Ovary (tissue), 9 donors: ENCODE data around the gene HORMAD2. TPM values are rescaled to one million over a fixed set of nuclear protein-coding genes. Genes with fewer than 3 reads are reported as not detected.

Source experiments
- DNase-seq, 5 donors: peaks; one replicate each; pipeline ENCODE4 v3.0.0-alpha.2; 2019 to 2020
- H3K27ac ChIP-seq, 2 donors: fragments of 200-600 bp; one replicate each; pipeline versions ENCODE4 v1.5.1 to v1.8.0; 2019 to 2022
- H3K27me3 ChIP-seq: fragments of 200-600 bp; one replicate; pipeline ENCODE4 v1.8.0; 2022
- H3K36me3 ChIP-seq: fragments of 200-600 bp; sonication (generic); one replicate; pipeline ENCODE4 v1.5.1; 2019
- H3K4me1 ChIP-seq: one replicate; pipeline ENCODE4 v1.8.1; 2013; ENCODE audit warnings: mild to moderate bottlenecking, moderate library complexity; ENCODE audit not compliant: insufficient read depth
- H3K4me3 ChIP-seq: fragments of 200-600 bp; sonication (generic); one replicate; pipeline ENCODE4 v1.5.1; 2017
- H3K9me3 ChIP-seq, 2 donors: fragments of 200-600 bp in 1 of 2; sonication (generic) in 1 of 2; one replicate each; pipeline versions ENCODE4 v1.5.1 to v1.8.1; 2013 to 2019; ENCODE audit warnings: mild to moderate bottlenecking in 1 of 2, moderate library complexity in 1 of 2
- CTCF ChIP-seq, 3 donors: fragments of 450-650 bp in 2 of 3; fragments of 200-600 bp in 1 of 3; IDR thresholded peaks; one replicate each; pipeline versions ENCODE4 v1.5.1 to v1.8.0; 2016 to 2022; ENCODE audit warnings: antibody characterized with exemption in 3 of 3, mild to moderate bottlenecking in 1 of 3
- EP300 ChIP-seq: sonication (generic); formaldehyde crosslinking; IDR thresholded peaks from one replicate; pipeline ENCODE4 v1.6.1; 2017; ENCODE audit warnings: antibody characterized with exemption
- POLR2A ChIP-seq: fragments of 450-650 bp; IDR thresholded peaks from one replicate; pipeline ENCODE4 v1.6.1; 2017; ENCODE audit warnings: antibody characterized with exemption, mild to moderate bottlenecking, moderate library complexity
- WGBS, 3 donors: extraction: QIAGEN DNeasy Blood & Tissue Kit in 1 of 3; methylation state at CpG; one replicate each; pipeline versions ENCODE4 v1.1.5 to v1.1.7; 2013 to 2017; 5-methylcytosine and 5-hydroxymethylcytosine counted together
- intact Hi-C, 4 donors: fragments of 100-400 bp; cut with DNase I; formaldehyde crosslinking; loops; one replicate each; pipeline versions ENCODE4 v1.11.0 to v1.15.1; 2022 to 2023
- polyA plus RNA-seq, 2 donors: library from polyadenylated mRNA; stranded (reverse); fragments of 200-250 nt in 1 of 2; fragments of 350-450 nt in 1 of 2; fragmentation: Illumina TruSeq in 1 of 2; extraction: RNeasy Lipid Tissue Mini Kit (QIAGEN cat#74804) in 1 of 2; gene quantifications; one replicate each; pipeline ENCODE4 v1.2.3, GENCODE V29; 2013 to 2014
- total RNA-seq, 7 donors: library from RNA; depleted of rRNA in 2 of 7; stranded (reverse); fragments of >200 nt in 2 of 7; fragmentation: NEBNext Ultra II Directional in 3 of 7; extraction: Animal tissue kit (Norgen Biotek cat#: 25700) in 3 of 7; gene quantifications; one replicate each; pipeline versions ENCODE4 v1.1.0 to v1.2.4, GENCODE V29; 2016 to 2023
- donor health status: DM: no; HTN: no; CAD: no; lungs with moderate emphysema.
- donor health status: DM: no; HTN: no; CAD: no.
- donor health status: Bipolar disorder and iron deficiency.
- donor health status: DM: yes; HTN: yes; CAD: no.
- donor health status: DM: no; HTN: no; CAD: no.
- donor health status: DM: yes; HTN: yes; CAD: no.

The HORMAD2 gene
- total and polyA plus RNA-seq, 9 donors: not detected

DNA sequence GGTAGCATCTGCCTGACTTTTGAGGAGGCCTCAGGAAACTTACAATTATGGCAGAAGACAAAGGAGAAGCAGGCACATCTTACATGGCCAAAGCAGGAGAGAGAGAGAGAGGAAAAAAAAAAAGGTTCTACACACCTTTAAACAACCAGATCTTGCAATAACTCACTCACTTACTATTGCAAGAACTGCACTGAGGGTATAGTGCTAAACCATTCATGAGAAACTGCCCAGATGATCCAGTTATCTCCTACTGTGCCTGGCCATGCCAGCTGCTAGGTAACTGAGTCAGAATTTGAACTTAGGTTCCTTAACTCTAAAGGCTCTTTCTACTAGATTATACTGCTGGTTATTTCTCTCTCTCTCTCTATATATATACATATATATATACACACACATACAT, 7.3 kb downstream of the HORMAD2 start:
- no peak for DNase-seq
- intact Hi-C loops: loop anchor here in 2 of 4 donors (10.0 kb wide), 2 partner anchors 393 to 463 kb away; no protein-coding TSS in a partner anchor
- TF ChIP-seq CTCF (IDR thresholded peaks at IDR 0.05) (no peak), EP300 (no peak), POLR2A (no peak)
- H3K4me3 ChIP-seq: no peak overlapping the region
- no peaks in the 10 kb centered on the region for H3K4me1 ChIP-seq
- H3K27me3 ChIP-seq: no peaks in the 10 kb centered on the region
- no peak overlapping the region for H3K27ac ChIP-seq
- no peaks in the 10 kb centered on the region for H3K9me3 ChIP-seq
- H3K36me3 ChIP-seq: no peaks in the 10 kb centered on the region

DNA sequence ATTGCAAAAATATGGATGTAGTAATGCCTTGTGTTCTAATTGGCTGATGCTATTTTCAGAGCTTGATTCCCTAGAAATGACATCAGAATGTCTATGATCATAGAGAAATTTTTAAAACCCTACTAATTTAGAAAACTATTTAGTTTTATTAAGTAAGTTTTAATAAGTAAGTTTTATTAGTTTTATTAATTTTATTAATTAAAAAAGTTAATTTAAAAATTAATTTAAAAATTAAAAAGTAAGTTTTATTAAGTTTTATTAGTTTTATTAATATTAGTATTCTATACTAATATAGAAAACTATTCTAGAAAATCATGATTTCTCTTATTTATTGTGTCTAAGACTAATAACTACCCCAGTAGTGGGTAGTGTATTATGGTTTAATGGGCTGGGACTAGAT, 8.2 kb downstream of the HORMAD2 start:
- Histone ChIP-seq H3K27ac (no peak overlapping the region), H3K36me3 (no peaks in the 10 kb centered on the region), H3K27me3 (no peaks in the 10 kb centered on the region), H3K9me3 (no peaks in the 10 kb centered on the region), H3K4me1 (no peaks in the 10 kb centered on the region), H3K4me3 (no peak overlapping the region)
- TF ChIP-seq CTCF (IDR thresholded peaks at IDR 0.05) (no peak), POLR2A (no peak), EP300 (no peak)
- intact Hi-C loops: loop anchor here in 2 of 4 donors (10.0 kb wide), 2 partner anchors 394 to 464 kb away; no protein-coding TSS in a partner anchor
- DNase-seq: no peak

GRCh38 chr22:30089655-30089974, 9.4 kb downstream of the HORMAD2 start:
- no peak for DNase-seq
- Histone ChIP-seq H3K4me3 (no peak overlapping the region), H3K9me3 (no peaks in the 10 kb centered on the region), H3K36me3 (no peaks in the 10 kb centered on the region), H3K27ac (no peak overlapping the region), H3K27me3 (no peaks in the 10 kb centered on the region), H3K4me1 (no peaks in the 10 kb centered on the region)
- 40 to 46% (median 42%) methylated on average over 1 of the region's 1 CpG for WGBS, 3 donors
- intact Hi-C loops: loop anchor here in 2 of 4 donors (10.0 kb wide), 2 partner anchors 395 to 465 kb away; no protein-coding TSS in a partner anchor
- no peak for TF ChIP-seq EP300
- TF ChIP-seq POLR2A: no peak
- no peak for TF ChIP-seq CTCF (IDR thresholded peaks at IDR 0.05)

DNA sequence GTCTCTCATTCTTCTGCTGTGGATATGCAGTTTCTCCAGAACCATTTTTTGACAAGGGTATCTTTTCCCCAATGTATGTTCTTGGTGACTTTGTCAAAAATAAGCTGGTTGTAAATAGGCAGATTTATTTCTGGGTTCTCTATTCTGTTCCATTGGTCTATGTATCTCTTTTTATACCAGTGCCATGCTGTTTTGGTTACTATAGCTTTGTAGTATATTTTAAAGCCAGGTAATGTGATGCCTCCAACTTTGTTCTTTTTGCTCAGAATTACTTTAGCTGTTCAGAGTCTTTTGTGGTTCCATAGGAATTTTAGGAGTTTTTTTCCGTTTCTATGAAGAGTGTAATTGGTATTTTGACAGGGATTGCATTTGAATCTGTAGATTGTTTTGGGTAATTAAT, 12.4 kb downstream of the HORMAD2 start:
- Histone ChIP-seq H3K36me3 (no peaks in the 10 kb centered on the region), H3K4me1 (no peaks in the 10 kb centered on the region), H3K27ac (no peak overlapping the region), H3K27me3 (no peaks in the 10 kb centered on the region), H3K9me3 (no peaks in the 10 kb centered on the region), H3K4me3 (no peak overlapping the region)
- intact Hi-C loops: no loop called here
- WGBS, 3 donors: 84 to 93% (median 85%) methylated on average over 1 of the region's 1 CpG
- TF ChIP-seq EP300 (no peak), CTCF (IDR thresholded peaks at IDR 0.05) (no peak), POLR2A (no peak)
- no peak for DNase-seq

DNA sequence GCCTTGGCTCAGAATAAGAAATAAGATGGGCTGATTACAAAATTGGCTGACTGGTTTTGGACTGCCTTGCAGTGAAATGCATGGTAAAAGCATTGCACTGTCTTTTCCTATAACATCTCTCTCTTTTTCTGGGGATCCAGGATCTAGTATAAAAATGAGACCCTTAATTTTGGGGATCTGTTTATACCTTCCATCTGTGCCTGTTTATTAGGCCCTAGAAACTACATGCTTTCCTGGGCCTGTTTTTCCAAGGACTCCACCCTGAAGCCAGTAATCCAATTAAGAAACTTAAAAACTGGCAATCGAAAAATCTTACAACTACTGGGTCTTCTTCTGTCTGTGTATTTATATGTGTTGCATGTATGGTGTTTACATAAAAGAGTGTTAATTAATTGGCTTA, 14.5 kb downstream of the HORMAD2 start:
- Histone ChIP-seq H3K9me3 (no peaks in the 10 kb centered on the region), H3K4me1 (no peaks in the 10 kb centered on the region), H3K4me3 (no peak overlapping the region), H3K27me3 (no peaks in the 10 kb centered on the region), H3K36me3 (no peaks in the 10 kb centered on the region), H3K27ac (no peak overlapping the region)
- no peak for DNase-seq
- intact Hi-C loops: no loop called here
- TF ChIP-seq POLR2A: no peak
- no peak for TF ChIP-seq EP300
- no peak for TF ChIP-seq CTCF (IDR thresholded peaks at IDR 0.05)
- 90 to 96% (median 90%) methylated on average over 1 of the region's 1 CpG for WGBS, 3 donors
